BE2C (cell line): ENCODE measurements around the gene NDRG2.

Experiments
- DNase-seq: peaks from one replicate; pipeline ENCODE4 v3.0.0-alpha.2; 2020
- H3K27me3 ChIP-seq: fragments of 250-450 bp; sonication (Bioruptor Pico); 2 replicates; pipeline ENCODE4 v1.5.1; 2020; ENCODE audit warnings: mild to moderate bottlenecking
- H3K36me3 ChIP-seq: fragments of 250-450 bp; sonication (Bioruptor Pico); 2 replicates; pipeline ENCODE4 v1.5.1; 2020; ENCODE audit warnings: mild to moderate bottlenecking
- H3K4me1 ChIP-seq: fragments of 250-450 bp; sonication (Bioruptor Pico); 2 replicates; pipeline ENCODE4 v1.5.1; 2020
- H3K4me3 ChIP-seq: 2 replicates; pipeline ENCODE4 v1.5.1; 2011; ENCODE audit warnings: low read depth, low read length
- H3K9me3 ChIP-seq: fragments of 250-450 bp; sonication (Bioruptor Pico); 2 replicates; pipeline ENCODE4 v1.5.1; 2020
- TF ChIP-seq, protein P1 (sequence below): IDR thresholded peaks from 2 replicates; pipeline ENCODE4 v1.5.1; 2012; ENCODE audit warnings: mild to moderate bottlenecking, low read depth, low read length

The NDRG2 gene

GRCh38 chr14:21025371-21026273 is 761 bp upstream of the NDRG2 start:
- no peak for DNase-seq
- H3K36me3 ChIP-seq, result no peaks in the 10 kb centered on the region
- TF ChIP-seq, protein P1, sequence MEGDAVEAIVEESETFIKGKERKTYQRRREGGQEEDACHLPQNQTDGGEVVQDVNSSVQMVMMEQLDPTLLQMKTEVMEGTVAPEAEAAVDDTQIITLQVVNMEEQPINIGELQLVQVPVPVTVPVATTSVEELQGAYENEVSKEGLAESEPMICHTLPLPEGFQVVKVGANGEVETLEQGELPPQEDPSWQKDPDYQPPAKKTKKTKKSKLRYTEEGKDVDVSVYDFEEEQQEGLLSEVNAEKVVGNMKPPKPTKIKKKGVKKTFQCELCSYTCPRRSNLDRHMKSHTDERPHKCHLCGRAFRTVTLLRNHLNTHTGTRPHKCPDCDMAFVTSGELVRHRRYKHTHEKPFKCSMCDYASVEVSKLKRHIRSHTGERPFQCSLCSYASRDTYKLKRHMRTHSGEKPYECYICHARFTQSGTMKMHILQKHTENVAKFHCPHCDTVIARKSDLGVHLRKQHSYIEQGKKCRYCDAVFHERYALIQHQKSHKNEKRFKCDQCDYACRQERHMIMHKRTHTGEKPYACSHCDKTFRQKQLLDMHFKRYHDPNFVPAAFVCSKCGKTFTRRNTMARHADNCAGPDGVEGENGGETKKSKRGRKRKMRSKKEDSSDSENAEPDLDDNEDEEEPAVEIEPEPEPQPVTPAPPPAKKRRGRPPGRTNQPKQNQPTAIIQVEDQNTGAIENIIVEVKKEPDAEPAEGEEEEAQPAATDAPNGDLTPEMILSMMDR, result no peak
- H3K4me1 ChIP-seq, result no peaks in the 10 kb centered on the region
- H3K9me3 ChIP-seq, result no peaks in the 10 kb centered on the region
- no peaks in the 10 kb centered on the region for H3K27me3 ChIP-seq
- H3K4me3 ChIP-seq, result peak overlapping the region; percentile 73

DNA sequence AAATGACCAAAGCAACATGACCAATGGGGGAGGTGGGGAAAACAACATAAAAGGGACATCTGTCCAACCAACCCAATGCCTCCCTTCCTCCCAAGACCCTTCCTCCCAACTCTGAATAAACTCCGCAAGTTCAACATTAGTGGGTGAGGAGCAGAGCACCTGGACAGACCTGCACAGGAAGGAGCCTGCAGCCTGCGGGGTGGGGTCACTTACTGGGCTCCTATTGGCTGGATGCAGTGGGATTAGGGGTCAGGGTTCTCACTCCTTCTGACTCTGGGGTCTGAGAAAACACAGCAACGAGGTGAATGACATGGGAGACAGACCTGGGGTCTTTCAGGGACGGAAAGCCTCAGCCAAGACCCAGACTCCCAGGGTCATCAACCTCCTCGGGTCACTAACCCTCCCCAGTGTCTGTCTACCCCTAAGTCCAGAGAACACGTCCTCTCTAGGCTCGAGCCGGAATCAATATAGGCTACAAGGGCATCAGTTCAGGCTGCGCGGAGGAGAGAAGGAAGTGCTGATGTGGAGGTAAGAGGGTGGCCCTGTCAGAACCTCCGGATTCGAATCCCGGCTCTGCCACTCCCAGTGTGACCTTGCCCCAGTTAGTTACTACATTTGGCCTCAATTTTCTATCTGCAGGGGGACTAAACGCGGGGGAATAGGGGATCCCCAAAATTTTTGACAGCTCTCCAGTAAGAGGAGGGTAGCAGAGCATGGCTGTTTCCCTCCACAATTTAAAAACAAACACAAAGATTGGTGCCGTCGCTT is 860 bp downstream of the NDRG2 start:
- TF ChIP-seq, protein P1, result no peak
- Histone ChIP-seq H3K4me3 (peak overlapping the region; percentile 73), H3K9me3 (no peaks in the 10 kb centered on the region), H3K36me3 (no peaks in the 10 kb centered on the region), H3K4me1 (no peaks in the 10 kb centered on the region), H3K27me3 (no peaks in the 10 kb centered on the region)
- DNase-seq, result no peak

DNA sequence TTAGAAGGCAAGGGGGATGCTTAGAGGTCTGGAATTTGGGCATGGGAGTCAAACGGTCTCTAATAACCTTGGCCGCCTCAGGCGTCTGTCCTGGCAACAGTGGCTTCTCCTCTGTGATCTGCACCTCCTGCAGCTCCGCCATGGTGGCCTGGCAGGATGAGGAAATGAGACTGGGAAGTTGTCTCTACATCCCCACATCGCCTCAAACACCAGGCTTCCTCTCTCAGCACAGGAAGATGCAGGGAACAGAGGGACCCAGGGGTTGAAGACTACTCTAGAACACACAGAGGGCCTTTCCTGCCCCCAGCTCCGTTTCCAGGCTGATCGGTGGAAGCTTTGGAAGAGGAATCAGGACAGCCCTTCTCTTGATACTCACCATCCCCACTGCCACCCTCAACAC is 1.7 kb downstream of the NDRG2 start:
- H3K9me3 ChIP-seq, result no peaks in the 10 kb centered on the region
- no peaks in the 10 kb centered on the region for H3K4me1 ChIP-seq
- H3K4me3 ChIP-seq, result no peak overlapping the region
- H3K36me3 ChIP-seq, result no peaks in the 10 kb centered on the region
- TF ChIP-seq, protein P1, result no peak
- H3K27me3 ChIP-seq, result no peaks in the 10 kb centered on the region
- DNase-seq, result no peak

- DNase-seq, result no peak
- Histone ChIP-seq H3K27me3 (no peaks in the 10 kb centered on the region), H3K4me3 (no peak overlapping the region), H3K9me3 (no peaks in the 10 kb centered on the region), H3K36me3 (no peaks in the 10 kb centered on the region), H3K4me1 (no peaks in the 10 kb centered on the region)
- TF ChIP-seq, protein P1, result no peak
These were observed 2.2 kb downstream of the NDRG2 start for GRCh38 chr14:21022686-21023085.

DNA sequence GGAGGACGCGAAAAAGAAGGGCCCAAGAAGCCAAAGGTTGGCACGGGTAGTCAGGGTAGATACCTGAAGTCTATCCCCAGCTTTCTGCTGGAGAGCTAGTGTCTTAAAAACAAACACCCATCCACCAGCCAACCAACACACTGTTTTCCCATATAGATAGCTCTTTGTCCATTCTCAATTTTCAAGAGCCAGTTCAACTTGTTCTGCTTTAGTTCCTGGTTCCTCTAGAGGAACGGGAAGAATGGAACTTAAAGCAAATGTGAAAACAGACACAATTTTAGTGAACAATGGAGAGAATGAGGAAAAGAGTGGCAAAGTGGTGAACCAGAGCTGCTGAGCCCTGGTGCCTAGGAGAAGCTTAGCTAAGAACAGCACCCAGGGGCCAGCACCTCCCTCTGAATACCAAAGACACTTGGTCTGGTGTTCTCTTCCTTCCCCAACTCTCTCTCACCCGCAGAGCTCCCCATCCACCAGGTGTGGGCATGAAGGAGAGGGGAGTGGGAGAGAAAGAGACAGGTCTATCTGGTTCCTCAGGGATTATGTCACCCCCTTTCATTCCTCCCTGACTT is 3.8 kb downstream of the NDRG2 start:
- TF ChIP-seq, protein P1, result no peak
- Histone ChIP-seq H3K4me1 (no peaks in the 10 kb centered on the region), H3K27me3 (no peaks in the 10 kb centered on the region), H3K36me3 (no peaks in the 10 kb centered on the region), H3K4me3 (no peak overlapping the region), H3K9me3 (no peaks in the 10 kb centered on the region)
- no peak for DNase-seq

- Histone ChIP-seq H3K36me3 (no peaks in the 10 kb centered on the region), H3K9me3 (no peaks in the 10 kb centered on the region), H3K4me3 (no peak overlapping the region), H3K27me3 (no peaks in the 10 kb centered on the region), H3K4me1 (peaks cover 4% of the 10 kb centered on the region; the same call in 1 of the 2 replicates)
- no peak for DNase-seq
- TF ChIP-seq, protein P1, result no peak
These were observed 5.5 kb downstream of the NDRG2 start for GRCh38 chr14:21019366-21019765.
